Mononuclear cell (primary cell): Measurements from ENCODE around the gene KRTAP12-2. TPM values are rescaled to one million over a fixed set of nuclear protein-coding genes. Genes with fewer than 3 reads are reported as not detected.
"Not testable (repeated sequence)": the region's sequence is repeated elsewhere in the genome, so short reads cannot be mapped to it uniquely, and the experiment has no call there.

Source experiments
- H3K27me3 ChIP-seq: 2 replicates; pipeline ENCODE4 v1.6.0; 2011; ENCODE audit warnings: low read length, control low read depth; ENCODE audit not compliant: insufficient read depth
- H3K4me1 ChIP-seq: 2 replicates; pipeline ENCODE4 v1.5.1; 2011; ENCODE audit warnings: mild to moderate bottlenecking, low read length, control low read depth; ENCODE audit not compliant: insufficient read depth
- H3K4me3 ChIP-seq: 2 replicates; pipeline ENCODE4 v1.5.1; 2011; ENCODE audit warnings: mild to moderate bottlenecking, low read length, moderate library complexity
- H3K9me3 ChIP-seq: 2 replicates; pipeline ENCODE4 v1.5.1; 2011; ENCODE audit warnings: low read depth, mild to moderate bottlenecking, control low read depth, low read length
- total RNA-seq: library from RNA; depleted of rRNA; stranded (reverse); fragments of >200 nt; gene quantifications from one replicate; pipeline ENCODE4 v1.2.3, GENCODE V29; 2012

KRTAP12-2 gene
- total RNA-seq, 1 donor = not detected

- H3K9me3 ChIP-seq = peaks cover 4% of the 10 kb centered on the region
- no peaks in the 10 kb centered on the region for H3K4me1 ChIP-seq
- H3K27me3 ChIP-seq = peaks cover 3% of the 10 kb centered on the region
- H3K4me3 ChIP-seq = no peak within 1 kb of the TSS
Observed at GRCh38 chr21:44637018-44637850, 29.5 kb downstream of the KRTAP12-2 start, which contains the start of gene KRTAP10-10. KRTAP10-10 (plus strand) TSS chr21:44637356; CDS start chr21:44637418, 62 bp downstream.

- no peak overlapping the region for H3K4me3 ChIP-seq
- peaks cover 10% of the 10 kb centered on the region for H3K9me3 ChIP-seq
- H3K27me3 ChIP-seq = peaks cover 3% of the 10 kb centered on the region
- no peaks in the 10 kb centered on the region for H3K4me1 ChIP-seq
Observed at GRCh38 chr21:44636209-44637017, 30.3 kb downstream of the KRTAP12-2 start.

- peaks cover 4% of the 10 kb centered on the region for H3K4me1 ChIP-seq
- H3K9me3 ChIP-seq = peaks cover 15% of the 10 kb centered on the region
- no peak overlapping the region for H3K4me3 ChIP-seq
- H3K27me3 ChIP-seq = peaks cover 3% of the 10 kb centered on the region
Observed at GRCh38 chr21:44632067-44632466, 34.7 kb downstream of the KRTAP12-2 start.

- H3K4me3 ChIP-seq = no peak overlapping the region
- H3K27me3 ChIP-seq = peaks cover 3% of the 10 kb centered on the region
- H3K9me3 ChIP-seq = peaks cover 15% of the 10 kb centered on the region
- peaks cover 4% of the 10 kb centered on the region for H3K4me1 ChIP-seq
Observed at GRCh38 chr21:44630440-44630839, 36.3 kb downstream of the KRTAP12-2 start.

GRCh38 chr21:44628707-44629391 is 37.9 kb downstream of the KRTAP12-2 start:
- Histone ChIP-seq H3K9me3 (peaks cover 24% of the 10 kb centered on the region), H3K4me3 (no peak overlapping the region), H3K4me1 (peaks cover 4% of the 10 kb centered on the region), H3K27me3 (peaks cover 3% of the 10 kb centered on the region)

- H3K27me3 ChIP-seq, H3K4me1 ChIP-seq, H3K4me3 ChIP-seq: not testable (repeated sequence)
- peaks cover 32% of the 10 kb centered on the region for H3K9me3 ChIP-seq
Observed at GRCh38 chr21:44627831-44628233, 38.9 kb downstream of the KRTAP12-2 start.

- H3K4me1 ChIP-seq, H3K27me3 ChIP-seq, H3K4me3 ChIP-seq: not testable (repeated sequence)
- peaks cover 29% of the 10 kb centered on the region for H3K9me3 ChIP-seq
Observed at GRCh38 chr21:44627181-44627822, 39.4 kb downstream of the KRTAP12-2 start.

- H3K4me3 ChIP-seq = no peak within 1 kb of the TSS
- H3K27me3 ChIP-seq = no peaks in the 10 kb centered on the region
- H3K4me1 ChIP-seq = peaks cover 4% of the 10 kb centered on the region
- peaks cover 23% of the 10 kb centered on the region for H3K9me3 ChIP-seq
Observed at GRCh38 chr21:44626673-44627143, 40.0 kb downstream of the KRTAP12-2 start, which contains the start of gene KRTAP10-9. KRTAP10-9 (plus strand) TSS chr21:44627093; CDS start chr21:44627172, 79 bp downstream.

- H3K9me3 ChIP-seq = peaks cover 22% of the 10 kb centered on the region
- H3K4me3 ChIP-seq = no peak overlapping the region
- peaks cover 4% of the 10 kb centered on the region for H3K4me1 ChIP-seq
- H3K27me3 ChIP-seq = no peaks in the 10 kb centered on the region
Observed at GRCh38 chr21:44626262-44626661, 40.5 kb downstream of the KRTAP12-2 start.

- Histone ChIP-seq H3K27me3 (no peaks in the 10 kb centered on the region), H3K4me3 (no peak overlapping the region), H3K4me1 (peaks cover 4% of the 10 kb centered on the region), H3K9me3 (peaks cover 17% of the 10 kb centered on the region)
Observed at GRCh38 chr21:44625756-44626155, 41.0 kb downstream of the KRTAP12-2 start.

- peaks cover 8% of the 10 kb centered on the region for H3K4me1 ChIP-seq
- no peak overlapping the region for H3K4me3 ChIP-seq
- peaks cover 26% of the 10 kb centered on the region for H3K9me3 ChIP-seq
- H3K27me3 ChIP-seq = no peaks in the 10 kb centered on the region
Observed at GRCh38 chr21:44623575-44623974, 43.2 kb downstream of the KRTAP12-2 start.

GRCh38 chr21:44619886-44620285 is 46.8 kb downstream of the KRTAP12-2 start:
- H3K27me3 ChIP-seq = no peaks in the 10 kb centered on the region
- H3K9me3 ChIP-seq = peaks cover 26% of the 10 kb centered on the region
- peaks cover 13% of the 10 kb centered on the region for H3K4me1 ChIP-seq
- no peak overlapping the region for H3K4me3 ChIP-seq

- no peaks in the 10 kb centered on the region for H3K27me3 ChIP-seq
- peaks cover 13% of the 10 kb centered on the region for H3K4me1 ChIP-seq
- peaks cover 17% of the 10 kb centered on the region for H3K9me3 ChIP-seq
- no peak overlapping the region for H3K4me3 ChIP-seq
Observed at GRCh38 chr21:44618909-44619308, 47.8 kb downstream of the KRTAP12-2 start.

- H3K27me3 ChIP-seq = no peaks in the 10 kb centered on the region
- H3K4me1 ChIP-seq = peaks cover 13% of the 10 kb centered on the region
- H3K9me3 ChIP-seq = peaks cover 13% of the 10 kb centered on the region
- H3K4me3 ChIP-seq = no peak overlapping the region
Observed at GRCh38 chr21:44618504-44618903, 48.2 kb downstream of the KRTAP12-2 start.
